GM12878 (cell line): ENCODE results near the gene GSE1. TPM values are rescaled to one million over a fixed set of nuclear protein-coding genes. Genes with fewer than 3 reads are reported as not detected.

Experiments used
- ATAC-seq: fragments of 200-7000 bp; cut with Tn5 transposase; 3 replicates; pipeline ENCODE4 v1.9.1; 2020; ENCODE audit warnings: mild to moderate bottlenecking, moderate library complexity
- BruUV-seq: library from RNA; stranded (reverse); fragments of 400-500 nt; replicated peaks from 2 replicates; lab custom pipeline; 2021; lab: Mats Ljungman, UMichigan
- CTCF ChIA-PET: fragments of 300-600 bp; sonication (Branson Sonifier 250); formaldehyde crosslinking; extraction: SDS; loops from one replicate; lab custom pipeline; 2021; ENCODE audit warnings: inconsistent platforms; lab: Yijun Ruan, JAX
- POLR2A ChIA-PET: fragments of 350-600 bp; formaldehyde crosslinking; extraction: SDS; loops from one replicate; lab custom pipeline; 2021; ENCODE audit warnings: inconsistent platforms; lab: Charles Lee
- RAD21 ChIA-PET: fragments of 300-600 bp; sonication (Branson Sonifier 250); formaldehyde crosslinking; loops from one replicate; lab custom pipeline; 2023; ENCODE audit warnings: antibody characterized with exemption; ENCODE audit not compliant: unreplicated experiment; lab: Charles Lee
- SMC1A ChIA-PET: fragments of 300-600 bp; sonication (Branson Sonifier 250); formaldehyde crosslinking; loops from one replicate; lab custom pipeline; 2023; ENCODE audit not compliant: unreplicated experiment, uncharacterized antibody; lab: Charles Lee
- DNase-seq: peaks from one replicate; pipeline ENCODE4 v3.0.0-alpha.2; 2011; ENCODE audit warnings: low read depth, low spot score
- FAIRE-seq: peaks from 3 replicates; lab custom pipeline; 2011; peaks lifted over from hg19 to GRCh38; lab: Jason Lieb, UNC
- H2AFZ ChIP-seq: 2 replicates; pipeline ENCODE4 v1.6.0; 2011; ENCODE audit warnings: low read depth, low read length, control low read depth; ENCODE audit not compliant: control insufficient read depth
- H3K27ac ChIP-seq: 2 replicates; pipeline ENCODE4 v1.5.1; 2011; ENCODE audit warnings: control low read depth; ENCODE audit not compliant: control insufficient read depth, insufficient read depth
- H3K27me3 ChIP-seq, 2 experiments: replicated peaks in 1 of 2; 2 replicates each; pipeline versions ENCODE4 v1.6.0 to v1.6.1; 2011; ENCODE audit warnings: low read length in 1 of 2; ENCODE audit not compliant: control insufficient read depth in 2 of 2, insufficient read depth in 2 of 2
- H3K36me3 ChIP-seq, 2 experiments: 2 replicates each; pipeline ENCODE4 v1.5.1; 2011; ENCODE audit warnings: low read length in 1 of 2; ENCODE audit not compliant: control insufficient read depth in 2 of 2, insufficient read depth in 2 of 2
- H3K4me1 ChIP-seq: 2 replicates; pipeline ENCODE4 v1.6.1; 2011; ENCODE audit warnings: mild to moderate bottlenecking, low read length, moderate library complexity, mixed read lengths; ENCODE audit not compliant: control insufficient read depth, insufficient read depth
- H3K4me2 ChIP-seq: 2 replicates; pipeline ENCODE4 v1.6.0; 2011; ENCODE audit warnings: control low read depth; ENCODE audit not compliant: control insufficient read depth, insufficient read depth
- H3K4me3 ChIP-seq: fragments of 200-600 bp; sonication (generic); 2 replicates; pipeline ENCODE4 v1.5.1; 2016
- H3K79me2 ChIP-seq: 2 replicates; pipeline ENCODE4 v1.6.0; 2011; ENCODE audit warnings: low read length; ENCODE audit not compliant: control insufficient read depth, insufficient read depth
- H3K9ac ChIP-seq: 2 replicates; pipeline ENCODE4 v1.8.0; 2011; ENCODE audit warnings: low read length, control low read depth, mixed read lengths; ENCODE audit not compliant: control insufficient read depth, insufficient read depth
- H3K9me3 ChIP-seq: replicated peaks from 3 replicates; pipeline ENCODE4 v1.5.1; 2011; ENCODE audit warnings: mild to moderate bottlenecking, low read length; ENCODE audit not compliant: control insufficient read depth, insufficient read depth
- H4K20me1 ChIP-seq: 2 replicates; pipeline ENCODE4 v1.6.0; 2011; ENCODE audit not compliant: control insufficient read depth, insufficient read depth
- ASH2L ChIP-seq: fragments of 300-600, 200-600 bp; sonication (generic); IDR thresholded peaks from 2 replicates; pipeline ENCODE4 v1.6.1; 2017; ENCODE audit warnings: low read depth, mild to moderate bottlenecking, borderline replicate concordance
- EZH2 ChIP-seq: IDR thresholded peaks from 2 replicates; pipeline ENCODE4 v1.6.1; 2012; ENCODE audit warnings: low read depth, mild to moderate bottlenecking, control low read depth, inconsistent platforms, low read length, borderline replicate concordance; ENCODE audit not compliant: control insufficient read depth
- FOS ChIP-seq: IDR thresholded peaks from 3 replicates; pipeline ENCODE4 v1.6.1; 2011; ENCODE audit warnings: borderline replicate concordance; ENCODE audit not compliant: insufficient read length; ENCODE audit errors: extremely low read depth
- FOXM1 ChIP-seq: IDR thresholded peaks from 2 replicates; pipeline ENCODE4 v1.6.1; 2012; ENCODE audit warnings: low read depth, mild to moderate bottlenecking, inconsistent platforms, low read length, moderate library complexity
- HSF1 ChIP-seq: fragments of 150-350 bp; IDR thresholded peaks from 2 replicates; pipeline ENCODE4 v1.6.1; 2014; ENCODE audit warnings: mild to moderate bottlenecking, low read depth, low read length
- IRF5 ChIP-seq: fragments of 450-650 bp; IDR thresholded peaks from 2 replicates; pipeline ENCODE4 v1.6.1; 2017; ENCODE audit warnings: borderline replicate concordance
- KAT2A ChIP-seq: conservative IDR thresholded peaks from 2 replicates; pipeline ENCODE4 v1.6.1; 2011; ENCODE audit warnings: low read depth, low read length; ENCODE audit not compliant: control insufficient read depth
- NRF1 ChIP-seq: conservative IDR thresholded peaks from 2 replicates; pipeline ENCODE4 v1.6.1; 2011; ENCODE audit warnings: mild to moderate bottlenecking, low read depth, low read length, improper control_type of control experiment
- PML ChIP-seq: IDR thresholded peaks from 2 replicates; pipeline ENCODE4 v1.6.1; 2012; ENCODE audit warnings: low read length, inconsistent platforms
- POLR2AphosphoS2 ChIP-seq: IDR thresholded peaks from 2 replicates; pipeline ENCODE4 v1.6.1; 2011; ENCODE audit warnings: low read depth, mild to moderate bottlenecking, low read length, improper control_type of control experiment, moderate library complexity
- RELB ChIP-seq: fragments of 450-650 bp; IDR thresholded peaks from 2 replicates; pipeline ENCODE4 v1.6.1; 2017; ENCODE audit warnings: low read depth, mild to moderate bottlenecking, moderate library complexity
- WRNIP1 ChIP-seq: IDR thresholded peaks from 2 replicates; pipeline ENCODE4 v1.6.1; 2011; ENCODE audit warnings: low read depth, low read length, improper control_type of control experiment, borderline replicate concordance
- YY1 ChIP-seq: IDR thresholded peaks from 2 replicates; pipeline ENCODE4 v1.6.1; 2011; ENCODE audit warnings: low read depth, mild to moderate bottlenecking, low read length
- WGBS: methylation state at CpG from one replicate; pipeline ENCODE4 v1.1.6; 2016; ENCODE audit warnings: low lambda C conversion rate; ENCODE audit not compliant: insufficient replicate concordance, insufficient coverage; ENCODE audit errors: missing lambda C conversion rate; 5-methylcytosine and 5-hydroxymethylcytosine counted together
- in situ Hi-C: fragments of 300-500 bp; cut with MboI; formaldehyde crosslinking; loops from 9 replicates; pipeline ENCODE4 v1.14.3; 2018; ENCODE audit warnings: mixed read lengths
- intact Hi-C: fragments of 100-400 bp; cut with micrococcal nuclease; formaldehyde crosslinking; loops from one replicate; pipeline ENCODE4 v1.14.2; 2022; ENCODE audit not compliant: unreplicated experiment
- polyA plus RNA-seq, 11 experiments: library from polyadenylated mRNA; depleted of rRNA in 4 of 11; unstranded in 6 of 11; stranded (reverse) in 5 of 11; fragments of >200 nt; fragmentation: Nextera tagmentation in 4 of 11; fragmentation: Illumina TruSeq in 1 of 11; extraction: Ambion mirVana in 4 of 11; extraction: Trizol in 1 of 11; gene quantifications; 1 replicate in 1 of 11; 2 replicates in 10 of 11; pipeline versions ENCODE4 v1.2.1 to v1.2.3, GENCODE V29; 2011 to 2016; ENCODE audit warnings: inconsistent platforms in 2 of 11, missing spikeins in 2 of 11, low read depth in 1 of 11
- total RNA-seq, 4 experiments: library from RNA; depleted of rRNA in 3 of 4; stranded (reverse); fragments of >200 nt in 3 of 4; fragmentation: Illumina TruSeq in 1 of 4; extraction: Trizol in 1 of 4; gene quantifications; 2 replicates each; pipeline versions ENCODE4 v1.2.1 to v1.2.3, GENCODE V29; 2013 to 2021

GSE1 gene
- total and polyA plus RNA-seq, 10 of the 15 experiments (the other 5 are each of a cell fraction or from before 2014, with no cell fraction given) = 4.6 to 58.7 (median 18.2) TPM

GRCh38 chr16:85620374-85620773, 7.3 kb downstream of the GSE1 start:
- no peak for DNase-seq
- no peak for FAIRE-seq
- SMC1A ChIA-PET = no interaction called here
- H3K4me3 ChIP-seq = no peak overlapping the region
- H3K27ac ChIP-seq = no peak overlapping the region
- CTCF ChIA-PET = no interaction called here
- ATAC-seq = no peak
- in situ Hi-C loops (loop anchor here (25.0 kb wide), 1 partner anchor 183 kb away; no protein-coding TSS in a partner anchor), intact Hi-C loops (no loop called here)
- BruUV-seq = no TSS peak
- no peaks in the 10 kb centered on the region for H3K9me3 ChIP-seq
- H4K20me1 ChIP-seq = peaks cover 19% of the 10 kb centered on the region
- POLR2A ChIA-PET = interaction anchor here (1.5 kb wide), 1 partner anchor 63 kb away, joined by 3 read pairs; no protein-coding TSS in a partner anchor
- H2AFZ ChIP-seq = no peak overlapping the region
- RAD21 ChIA-PET = no interaction called here
- H3K9ac ChIP-seq = no peak overlapping the region
- no peak overlapping the region for H3K4me2 ChIP-seq
- H3K36me3 ChIP-seq = peaks cover 5 to 24% of the 10 kb centered on the region in 2 experiments; a peak in 3 of 4 replicates
- no peaks in the 10 kb centered on the region for H3K27me3 ChIP-seq
- WGBS = over 99% methylated on average over 16 of the region's 16 CpGs
- no peak for TF ChIP-seq YY1
- no peak for TF ChIP-seq IRF5
- TF ChIP-seq EZH2 = no peak
- no peak for TF ChIP-seq POLR2AphosphoS2
- TF ChIP-seq RELB = no peak
- TF ChIP-seq NRF1 = no peak
- TF ChIP-seq HSF1 = no peak
- TF ChIP-seq WRNIP1 = no peak
- TF ChIP-seq ASH2L = no peak
- TF ChIP-seq FOXM1 = no peak
- no peak for TF ChIP-seq FOS
- TF ChIP-seq KAT2A = no peak
- TF ChIP-seq PML = no peak
- peaks cover 24% of the 10 kb centered on the region for H3K4me1 ChIP-seq
- peaks cover 73% of the 10 kb centered on the region for H3K79me2 ChIP-seq
